GM12875 (cell line): ENCODE data around the gene DUSP2.

Experiments
- H3K4me3 ChIP-seq: one replicate; pipeline ENCODE4 v1.5.1; 2011; ENCODE audit warnings: low read depth, low read length, control low read depth
- CTCF ChIP-seq: IDR thresholded peaks from 2 replicates; pipeline ENCODE4 v1.5.1; 2011; ENCODE audit warnings: low read depth, mild to moderate bottlenecking, control low read depth, inconsistent platforms, low read length, moderate library complexity, borderline replicate concordance; ENCODE audit not compliant: insufficient read depth

Gene DUSP2

GRCh38 chr2:96156011-96156820 is 11.0 kb upstream of the DUSP2 start:
- TF ChIP-seq CTCF = no peak
- no peak overlapping the region for H3K4me3 ChIP-seq

GRCh38 chr2:96154506-96155380 is 9.5 kb upstream of the DUSP2 start:
- no peak overlapping the region for H3K4me3 ChIP-seq

GRCh38 chr2:96153991-96154431 is 8.8 kb upstream of the DUSP2 start:
- no peak for TF ChIP-seq CTCF
- no peak overlapping the region for H3K4me3 ChIP-seq

More at GRCh38 chr2:96154506-96155380, 9.5 kb upstream of the DUSP2 start:
- no peak for TF ChIP-seq CTCF

GRCh38 chr2:96153291-96153713 is 8.1 kb upstream of the DUSP2 start:
- H3K4me3 ChIP-seq = no peak overlapping the region
- no peak for TF ChIP-seq CTCF

- H3K4me3 ChIP-seq = no peak overlapping the region
- no peak for TF ChIP-seq CTCF
Measured at GRCh38 chr2:96152304-96153161, 7.3 kb upstream of the DUSP2 start.

- H3K4me3 ChIP-seq = no peak overlapping the region
- no peak for TF ChIP-seq CTCF
Measured at GRCh38 chr2:96151595-96152303, 6.5 kb upstream of the DUSP2 start.
